ENCODE measurements around the gene VCX3A. TPM values are rescaled to one million over a fixed set of nuclear protein-coding genes. Genes with fewer than 3 reads are reported as not detected.
"Not testable (repeated sequence)": the region's sequence is repeated elsewhere in the genome, so short reads cannot be mapped to it uniquely, and the experiment has no call there.

Gene VCX3A
- total RNA-seq = not detected

DNA sequence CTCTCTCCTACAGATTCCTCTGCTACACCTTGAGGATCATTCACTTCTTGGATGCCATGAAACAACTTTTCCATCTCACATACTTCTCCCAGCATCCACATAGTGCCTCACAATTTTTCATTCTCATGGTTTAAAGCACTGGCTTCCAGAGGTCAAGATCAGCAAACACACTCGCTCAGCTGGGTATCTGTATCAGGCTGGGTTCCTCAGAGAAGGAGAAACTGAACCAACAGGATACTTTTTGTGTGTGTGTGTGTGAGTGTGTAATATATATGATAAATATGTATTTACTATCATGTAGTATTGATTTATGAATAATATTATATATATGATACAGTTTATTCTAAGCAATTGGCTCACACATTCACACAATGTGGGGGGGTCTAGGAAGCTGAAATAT lies at the start of gene VCX3A:
VCX3A (minus strand) TSS at position 101 of the 400 bp plus-strand sequence. CDS start 621 bp downstream, outside the sequence.
- H3K36me3 Mint-ChIP-seq; ATAC-seq; H3K27ac Mint-ChIP-seq; H3K4me3 Mint-ChIP-seq; DNase-seq (ENCODE audit: low spot score); H3K4me1 Mint-ChIP-seq (ENCODE audit: low read depth in 2 of 2); H3K27me3 Mint-ChIP-seq: not testable (repeated sequence)
- peaks cover 12% of the 10 kb centered on the region for H3K9me3 Mint-ChIP-seq

GRCh38 chrX:6574762-6575161 lies 39.8 kb upstream of the VCX3A start:
- Mint-ChIP-seq H3K4me3 (no peak overlapping the region), H3K9me3 (no peaks in the 10 kb centered on the region), H3K27ac (no peak overlapping the region), H3K36me3 (no peaks in the 10 kb centered on the region), H3K27me3 (no peaks in the 10 kb centered on the region), H3K4me1 (ENCODE audit: low read depth in 2 of 2) (no peaks in the 10 kb centered on the region)
- DNase-seq (ENCODE audit: low spot score) (no peak), ATAC-seq (no peak)

- no peak overlapping the region for H3K4me3 Mint-ChIP-seq
- H3K27me3 Mint-ChIP-seq = no peaks in the 10 kb centered on the region
- no peaks in the 10 kb centered on the region for H3K4me1 Mint-ChIP-seq (ENCODE audit: low read depth in 2 of 2)
- H3K9me3 Mint-ChIP-seq = peaks cover 11% of the 10 kb centered on the region
- ATAC-seq (no peak), DNase-seq (ENCODE audit: low spot score) (no peak)
- no peaks in the 10 kb centered on the region for H3K36me3 Mint-ChIP-seq
- no peak overlapping the region for H3K27ac Mint-ChIP-seq
Measured at GRCh38 chrX:6568031-6568430, 33.1 kb upstream of the VCX3A start.

- no peaks in the 10 kb centered on the region for H3K4me1 Mint-ChIP-seq (ENCODE audit: low read depth in 2 of 2)
- no peak overlapping the region for H3K4me3 Mint-ChIP-seq
- H3K36me3 Mint-ChIP-seq = no peaks in the 10 kb centered on the region
- H3K9me3 Mint-ChIP-seq = peaks cover 18% of the 10 kb centered on the region
- ATAC-seq (no peak), DNase-seq (ENCODE audit: low spot score) (no peak)
- no peaks in the 10 kb centered on the region for H3K27me3 Mint-ChIP-seq
- H3K27ac Mint-ChIP-seq = no peak overlapping the region
Measured at GRCh38 chrX:6558979-6559378, 24.1 kb upstream of the VCX3A start.

GRCh38 chrX:6557690-6558089 lies 22.8 kb upstream of the VCX3A start:
- ATAC-seq = no peak
- H3K27me3 Mint-ChIP-seq = no peaks in the 10 kb centered on the region

GRCh38 chrX:6550999-6551398 lies 16.1 kb upstream of the VCX3A start:
- Mint-ChIP-seq H3K27ac (no peak overlapping the region), H3K36me3 (no peaks in the 10 kb centered on the region), H3K27me3 (no peaks in the 10 kb centered on the region), H3K4me1 (ENCODE audit: low read depth in 2 of 2) (no peaks in the 10 kb centered on the region), H3K4me3 (no peak overlapping the region), H3K9me3 (peaks cover 41% of the 10 kb centered on the region)
- DNase-seq (ENCODE audit: low spot score) (no peak), ATAC-seq (no peak)

More at GRCh38 chrX:6557690-6558089, 22.8 kb upstream of the VCX3A start:
- Mint-ChIP-seq H3K4me3 (no peak overlapping the region), H3K4me1 (ENCODE audit: low read depth in 2 of 2) (no peaks in the 10 kb centered on the region), H3K9me3 (peaks cover 22% of the 10 kb centered on the region), H3K27ac (no peak overlapping the region), H3K36me3 (no peaks in the 10 kb centered on the region)
- no peak for DNase-seq (ENCODE audit: low spot score)

DNA sequence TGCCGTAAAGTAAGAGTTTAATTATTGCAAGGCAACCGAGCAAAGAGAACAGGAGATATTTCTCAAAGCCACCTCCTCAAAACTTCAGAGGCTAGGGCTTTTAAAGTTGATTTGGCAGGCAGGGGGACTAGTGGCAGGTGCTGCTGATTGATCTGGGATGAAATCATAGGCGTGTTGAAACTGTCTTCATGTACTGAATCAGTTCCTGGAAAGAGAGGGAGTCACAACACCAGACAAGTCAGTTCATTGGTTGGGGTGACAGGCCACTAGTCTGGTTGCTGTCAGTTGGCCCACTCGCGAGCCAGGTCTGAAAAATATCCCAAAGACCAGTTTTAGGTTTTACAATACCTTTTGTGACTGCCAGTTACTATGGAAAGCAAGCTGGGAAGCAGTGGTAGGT lies 10.8 kb upstream of the VCX3A start:
- H3K27me3 Mint-ChIP-seq = no peaks in the 10 kb centered on the region
- peaks cover 18% of the 10 kb centered on the region for H3K9me3 Mint-ChIP-seq
- H3K4me3 Mint-ChIP-seq = no peak overlapping the region
- no peaks in the 10 kb centered on the region for H3K36me3 Mint-ChIP-seq
- ATAC-seq = no peak
- no peak overlapping the region for H3K27ac Mint-ChIP-seq
- DNase-seq (ENCODE audit: low spot score) = no peak
- no peaks in the 10 kb centered on the region for H3K4me1 Mint-ChIP-seq (ENCODE audit: low read depth in 2 of 2)

DNA sequence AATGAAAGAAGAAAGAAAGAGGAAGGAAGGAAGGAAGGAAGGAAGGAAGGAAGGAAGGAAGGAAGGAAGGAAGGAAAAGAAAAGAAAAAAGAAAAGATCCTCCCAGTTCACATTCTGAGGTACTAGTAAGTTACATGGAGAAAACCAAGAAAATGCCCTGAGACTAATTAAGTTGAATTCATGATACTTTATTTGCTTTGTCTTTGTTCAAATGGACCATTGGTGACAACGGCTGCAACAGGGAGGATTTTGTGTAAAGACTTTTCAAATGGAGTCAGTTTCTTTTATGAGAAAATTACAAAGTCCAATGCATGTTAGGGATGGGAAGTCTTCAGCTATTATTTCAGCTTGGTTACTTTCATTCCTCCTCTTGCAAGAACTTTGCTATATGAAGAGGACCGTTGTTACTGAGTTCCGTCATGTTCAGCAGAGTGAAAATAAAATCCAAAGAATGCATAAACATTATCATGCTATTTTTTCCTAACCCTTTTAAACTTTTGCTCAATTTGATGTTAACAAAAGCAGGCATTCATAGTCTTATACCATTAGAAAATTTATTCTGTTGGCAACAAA lies 8.3 kb downstream of the VCX3A start:
- no peak for ATAC-seq
- H3K27me3 Mint-ChIP-seq = no peaks in the 10 kb centered on the region
- H3K9me3 Mint-ChIP-seq = peaks cover 7% of the 10 kb centered on the region

GRCh38 chrX:6517376-6517775 lies 17.5 kb downstream of the VCX3A start:
- DNase-seq (ENCODE audit: low spot score) (no peak), ATAC-seq (no peak)
- H3K4me3 Mint-ChIP-seq = no peak overlapping the region
- no peaks in the 10 kb centered on the region for H3K4me1 Mint-ChIP-seq (ENCODE audit: low read depth in 2 of 2)
- H3K36me3 Mint-ChIP-seq = no peaks in the 10 kb centered on the region
- no peak overlapping the region for H3K27ac Mint-ChIP-seq
- peaks cover 2% of the 10 kb centered on the region for H3K9me3 Mint-ChIP-seq
- H3K27me3 Mint-ChIP-seq = no peaks in the 10 kb centered on the region

More for the DNA sequence above, 8.3 kb downstream of the VCX3A start:
- DNase-seq (ENCODE audit: low spot score) = no peak
- no peak overlapping the region for H3K27ac Mint-ChIP-seq
- no peak overlapping the region for H3K4me3 Mint-ChIP-seq
- no peaks in the 10 kb centered on the region for H3K36me3 Mint-ChIP-seq
- no peaks in the 10 kb centered on the region for H3K4me1 Mint-ChIP-seq (ENCODE audit: low read depth in 2 of 2)

- H3K4me1 Mint-ChIP-seq (ENCODE audit: low read depth in 2 of 2) = no peaks in the 10 kb centered on the region
- H3K27ac Mint-ChIP-seq = no peak overlapping the region
- no peaks in the 10 kb centered on the region for H3K27me3 Mint-ChIP-seq
- no peak overlapping the region for H3K4me3 Mint-ChIP-seq
- H3K9me3 Mint-ChIP-seq = peaks cover 8% of the 10 kb centered on the region
- no peaks in the 10 kb centered on the region for H3K36me3 Mint-ChIP-seq
- no peak for DNase-seq (ENCODE audit: low spot score)
- no peak for ATAC-seq
Measured at GRCh38 chrX:6506444-6506843, 28.5 kb downstream of the VCX3A start.

- DNase-seq (ENCODE audit: low spot score) = no peak
- no peak overlapping the region for H3K27ac Mint-ChIP-seq
- H3K4me3 Mint-ChIP-seq = no peak overlapping the region
- H3K4me1 Mint-ChIP-seq (ENCODE audit: low read depth in 2 of 2) = no peaks in the 10 kb centered on the region
- H3K36me3 Mint-ChIP-seq = no peaks in the 10 kb centered on the region
- H3K27me3 Mint-ChIP-seq = no peaks in the 10 kb centered on the region
- peaks cover 8% of the 10 kb centered on the region for H3K9me3 Mint-ChIP-seq
- no peak for ATAC-seq
Measured at GRCh38 chrX:6505960-6506359, 29.0 kb downstream of the VCX3A start.

DNA sequence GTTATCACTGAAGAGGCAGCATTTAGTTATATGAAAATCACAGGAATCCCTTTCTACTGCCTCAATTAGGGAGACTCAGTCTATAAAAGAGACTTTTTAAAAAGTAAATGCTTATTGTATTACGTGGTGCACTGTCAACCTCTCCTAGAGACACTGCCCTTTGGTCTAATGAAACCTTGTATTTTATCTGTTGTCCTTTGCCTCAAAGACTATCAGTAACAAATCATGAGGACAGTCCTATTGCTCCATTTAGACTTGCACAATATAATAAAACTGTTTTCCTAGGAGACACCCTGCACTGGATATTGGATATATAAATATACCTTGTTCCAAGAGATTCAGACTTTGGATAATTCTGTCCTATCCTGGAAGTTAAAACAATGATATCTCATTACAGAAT lies 34.2 kb downstream of the VCX3A start:
- no peaks in the 10 kb centered on the region for H3K4me1 Mint-ChIP-seq (ENCODE audit: low read depth in 2 of 2)

GRCh38 chrX:6498324-6498723 lies 36.6 kb downstream of the VCX3A start:
- H3K4me3 Mint-ChIP-seq = no peak overlapping the region
- no peak overlapping the region for H3K27ac Mint-ChIP-seq
- no peak for DNase-seq (ENCODE audit: low spot score)
- H3K9me3 Mint-ChIP-seq = peaks cover 18% of the 10 kb centered on the region
- H3K36me3 Mint-ChIP-seq = no peaks in the 10 kb centered on the region
- no peaks in the 10 kb centered on the region for H3K4me1 Mint-ChIP-seq (ENCODE audit: low read depth in 2 of 2)
- H3K27me3 Mint-ChIP-seq = no peaks in the 10 kb centered on the region
- ATAC-seq = no peak

More for the DNA sequence above, 34.2 kb downstream of the VCX3A start:
- Mint-ChIP-seq H3K27me3 (no peaks in the 10 kb centered on the region), H3K27ac (no peak overlapping the region), H3K36me3 (no peaks in the 10 kb centered on the region), H3K9me3 (peaks cover 11% of the 10 kb centered on the region), H3K4me3 (no peak overlapping the region)
- no peak for DNase-seq (ENCODE audit: low spot score)
- ATAC-seq = no peak

Measured in natural killer cell treated with Interleukin-12 subunit alpha and Interleukin-12 subunit beta and Interleukin-15 and Interleukin-18, amount 100 ng/mL, for 72 hours (primary cell).